Ramos (cell line): ENCODE data around the gene KLHL42.
"Not testable (repeated sequence)": the region's sequence is repeated elsewhere in the genome, so short reads cannot be mapped to it uniquely, and the experiment has no call there.

Experiments
- in situ Hi-C: fragments of 300-500 bp; cut with MboI; formaldehyde crosslinking; loops from one replicate; pipeline ENCODE4 v1.14.3; 2022; ENCODE audit warnings: low sequenced_read_pairs; ENCODE audit not compliant: unreplicated experiment

KLHL42 gene

GRCh38 chr12:27845706-27846105 is 65.7 kb downstream of the KLHL42 start:
- in situ Hi-C loops, result not testable (repeated sequence)

- in situ Hi-C loops, result not testable (repeated sequence)
Measured at GRCh38 chr12:27847293-27847692, 67.3 kb downstream of the KLHL42 start.

- in situ Hi-C loops, result no loop called here
Measured at GRCh38 chr12:27851311-27851710, 71.3 kb downstream of the KLHL42 start.

GRCh38 chr12:27852117-27852516 is 72.1 kb downstream of the KLHL42 start:
- in situ Hi-C loops, result no loop called here
